ENCODE measurements around the gene CD300E.

DNA sequence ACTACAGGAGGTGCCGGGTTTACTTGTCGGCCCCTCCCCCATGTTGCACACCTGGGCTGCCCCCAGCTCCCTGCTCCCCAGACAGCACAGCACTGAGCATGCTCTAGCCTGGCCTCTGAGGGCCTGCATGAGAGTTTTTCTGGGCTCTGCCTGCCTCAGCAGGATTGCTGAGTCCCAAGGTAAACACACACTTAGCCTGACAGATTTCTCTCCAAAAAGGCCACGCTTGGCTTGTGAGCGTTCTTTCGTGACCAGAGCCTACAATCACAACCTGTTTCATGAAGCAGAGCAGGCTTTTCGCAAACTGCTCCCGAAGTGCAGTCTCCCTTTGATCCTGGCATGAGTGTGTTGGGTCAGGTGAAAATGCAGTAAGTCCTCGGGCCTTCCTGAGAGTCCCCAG, 9.8 kb upstream of the CD300E start:
- TF ChIP-seq CTCF (conservative IDR thresholded peaks at IDR 0.05; ENCODE audit: low read depth, low read length) (no peak), EZH2 (IDR thresholded peaks at IDR 0.05; ENCODE audit: borderline replicate concordance, low read depth, low read length, poor library complexity, severe bottlenecking) (no peak)

Measured in A673 (cell line).